GM18505 (cell line): ENCODE results near the gene LIFR.

Experiments
- ATAC-seq: cut with Tn5 transposase; IDR thresholded peaks from one replicate; pipeline ENCODE4 v1.9.1; 2021; ENCODE audit not compliant: unreplicated experiment
- POLR2A ChIP-seq: IDR thresholded peaks from 4 replicates; pipeline ENCODE4 v1.6.1; 2011; ENCODE audit warnings: borderline replicate concordance; ENCODE audit not compliant: insufficient read depth, insufficient read length; ENCODE audit errors: extremely low read depth

The LIFR gene

DNA sequence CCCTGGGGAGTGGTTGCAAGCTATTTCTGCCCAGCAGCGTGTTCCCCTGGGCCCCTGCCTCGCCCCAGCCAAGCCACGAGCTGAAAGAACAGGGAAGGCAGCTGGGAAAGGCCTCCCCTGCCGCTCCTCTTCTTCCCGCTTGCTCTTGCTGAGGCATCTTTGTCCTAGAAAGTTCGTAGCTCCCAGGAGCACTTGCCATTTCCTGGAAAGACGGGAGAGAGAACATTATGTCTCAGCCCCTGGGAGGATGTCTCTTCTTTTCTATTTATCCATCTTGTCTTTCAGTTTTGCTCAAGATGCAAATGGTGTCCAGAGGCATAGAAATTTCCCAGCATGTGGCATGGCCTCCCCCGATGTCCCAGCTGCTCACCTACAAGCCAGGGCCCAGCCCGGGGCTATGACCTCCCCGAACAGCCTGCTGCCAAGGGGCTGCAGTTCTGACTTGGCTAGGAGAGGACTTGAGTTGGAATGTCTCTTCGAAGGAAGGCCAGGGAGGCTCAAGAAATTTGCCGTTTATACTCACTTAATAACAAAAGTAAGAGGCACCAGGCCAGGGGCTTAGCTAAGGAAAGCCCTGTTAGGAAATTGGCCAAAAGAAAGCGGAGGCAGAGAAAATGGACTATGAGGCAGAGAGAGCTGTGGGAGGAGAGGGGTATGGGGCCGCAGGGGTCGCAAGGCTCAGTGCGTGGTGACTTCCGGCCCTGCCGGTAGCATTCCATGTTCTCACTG is 87.3 kb downstream of the LIFR start:
- ATAC-seq = no peak
- no peak for TF ChIP-seq POLR2A

GRCh38 chr5:38468202-38468673 is 88.2 kb downstream of the LIFR start:
- ATAC-seq = no peak
- no peak for TF ChIP-seq POLR2A

- no peak for TF ChIP-seq POLR2A
- ATAC-seq = no peak
Observed at GRCh38 chr5:38467353-38468040, 88.9 kb downstream of the LIFR start.

GRCh38 chr5:38466424-38467189 is 89.8 kb downstream of the LIFR start:
- TF ChIP-seq POLR2A = no peak
- ATAC-seq = no peak

DNA sequence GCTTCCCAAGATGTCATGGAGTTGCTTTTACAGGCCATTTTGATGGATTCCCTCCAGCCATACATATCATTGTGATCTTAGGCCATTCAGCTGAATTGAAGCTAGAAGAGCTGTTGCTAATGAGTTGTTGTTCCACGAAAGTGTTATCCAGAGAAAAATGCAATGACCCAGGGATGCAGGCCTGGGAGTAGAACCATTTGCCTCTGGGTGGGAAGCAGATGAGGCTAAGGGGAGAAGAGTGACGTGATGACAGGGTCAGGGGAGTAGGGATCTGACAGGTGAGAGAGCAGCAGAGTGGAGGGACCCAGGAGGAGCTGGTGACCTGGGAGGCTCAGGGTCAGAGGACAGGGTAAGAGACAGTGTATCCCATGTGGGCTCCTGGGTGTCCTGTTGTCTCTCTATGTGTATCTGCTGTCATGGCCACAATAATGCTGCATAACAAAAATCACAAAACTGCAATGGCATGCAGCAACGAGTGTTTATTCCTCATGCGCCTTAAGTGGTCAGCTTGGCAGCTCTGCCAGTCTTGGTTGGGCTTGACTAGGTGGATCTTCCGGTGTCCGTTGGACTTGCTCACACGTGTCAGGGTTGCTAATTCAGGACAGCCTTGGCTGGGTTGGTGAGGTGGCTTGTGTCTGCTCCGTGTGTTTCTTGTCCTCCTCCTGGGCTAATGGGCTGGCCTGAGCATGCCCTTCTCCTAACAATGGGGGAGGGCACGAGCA is 90.6 kb downstream of the LIFR start:
- ATAC-seq = no peak
- no peak for TF ChIP-seq POLR2A

DNA sequence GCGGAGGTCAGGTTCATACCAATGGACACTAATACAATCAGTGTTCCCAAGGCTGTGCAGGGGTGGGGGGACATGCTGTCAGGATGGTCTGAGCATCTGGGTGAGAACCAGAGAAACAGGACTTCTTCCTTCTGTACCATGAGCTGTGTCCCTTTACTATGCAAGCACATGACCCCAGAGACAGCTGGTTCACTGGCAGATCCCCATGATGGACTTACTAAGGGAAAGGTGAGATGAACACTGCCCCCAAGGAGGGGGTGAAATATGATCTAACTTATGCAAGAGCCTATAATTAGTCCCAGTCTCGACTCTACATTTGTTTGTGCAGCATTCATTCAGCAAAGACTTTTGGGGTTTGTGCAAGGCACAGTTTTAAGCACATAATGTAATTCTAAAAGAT is 91.4 kb downstream of the LIFR start:
- TF ChIP-seq POLR2A = no peak
- no peak for ATAC-seq

- no peak for TF ChIP-seq POLR2A
- ATAC-seq = no peak
Observed at GRCh38 chr5:38463634-38464521, 92.6 kb downstream of the LIFR start.

GRCh38 chr5:38462976-38463633 is 93.3 kb downstream of the LIFR start:
- TF ChIP-seq POLR2A = no peak
- ATAC-seq = no peak

DNA sequence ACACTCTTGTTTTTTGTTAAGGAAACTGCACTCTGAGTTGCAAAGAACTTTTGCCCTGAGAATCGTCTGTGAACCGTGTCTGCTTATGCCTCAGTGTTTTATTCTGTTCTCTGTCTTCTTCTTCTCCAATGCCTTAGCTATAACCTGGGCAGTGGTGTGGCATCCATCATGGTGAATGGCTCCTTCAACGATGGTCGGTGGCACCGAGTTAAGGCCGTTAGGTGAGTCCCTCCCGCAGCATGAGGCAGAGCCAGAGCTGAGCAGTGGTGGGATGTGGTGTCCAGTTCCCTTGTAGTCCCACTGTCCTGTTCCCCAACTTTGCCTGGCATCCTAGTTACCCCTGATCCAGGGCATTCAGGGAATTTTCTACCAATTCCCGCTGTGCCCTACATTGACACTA is 98.3 kb downstream of the LIFR start:
- TF ChIP-seq POLR2A = no peak
- no peak for ATAC-seq

- ATAC-seq = no peak
- no peak for TF ChIP-seq POLR2A
Observed at GRCh38 chr5:38456657-38457399, 99.6 kb downstream of the LIFR start.

DNA sequence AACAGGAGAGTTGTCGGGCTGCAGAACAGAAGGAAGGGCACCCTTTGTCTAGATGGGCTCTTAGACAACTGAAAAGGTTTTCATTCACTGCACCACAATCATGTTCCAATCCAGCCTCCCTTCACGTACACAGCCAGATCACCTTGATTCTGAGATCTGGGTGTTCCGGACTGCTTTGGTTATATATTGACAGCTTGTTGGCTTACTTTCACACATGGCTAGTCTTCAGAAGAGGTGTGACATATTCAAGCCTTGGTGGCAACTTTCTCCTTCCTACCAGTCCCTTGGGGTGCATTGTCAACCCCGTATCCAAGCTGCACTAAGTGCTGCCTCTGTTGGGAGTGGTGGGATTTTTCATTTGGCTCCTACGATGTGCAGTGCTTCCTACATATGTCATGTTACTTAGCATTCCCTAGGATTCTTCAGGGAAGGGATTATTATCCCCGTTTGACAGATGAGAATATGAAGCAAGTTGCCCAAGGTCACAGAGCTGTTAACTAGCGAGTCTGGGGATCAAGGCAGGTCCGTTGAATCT is 100.6 kb downstream of the LIFR start:
- TF ChIP-seq POLR2A = no peak
- peak; percentile 40 for ATAC-seq
